Hindlimb muscle (tissue), 1 donor: ENCODE measurements around the gene CPT1B. TPM values are rescaled to one million over a fixed set of nuclear protein-coding genes. Genes with fewer than 3 reads are reported as not detected.
"Not testable (repeated sequence)": the region's sequence is repeated elsewhere in the genome, so short reads cannot be mapped to it uniquely, and the experiment has no call there.

ENCODE experiments used
- DNase-seq: peaks from one replicate; pipeline ENCODE4 v3.0.0-alpha.2; 2013
- polyA plus RNA-seq: library from polyadenylated mRNA; unstranded; fragments of 120-200 nt; gene quantifications from one replicate; pipeline ENCODE4 v1.2.1, GENCODE V29; 2013; ENCODE audit not compliant: insufficient read length

CPT1B gene
- 52.6 TPM for polyA plus RNA-seq

- DNase-seq: no peak
Measured at GRCh38 chr22:50577987-50578775, at the start of gene CPT1B. Gene CPT1B, minus strand, starts transcription at chr22:50578427. Its CDS starts 512 bp downstream, at chr22:50577915.

GRCh38 chr22:50626850-50627641, 48.8 kb upstream of the CPT1B start:
- no peak for DNase-seq

GRCh38 chr22:50626314-50626849, 48.2 kb upstream of the CPT1B start:
- no peak for DNase-seq

- DNase-seq: no peak
Measured at GRCh38 chr22:50625568-50626313, 47.5 kb upstream of the CPT1B start.

GRCh38 chr22:50625131-50625567, 46.9 kb upstream of the CPT1B start:
- DNase-seq: no peak

GRCh38 chr22:50624347-50625130, 46.3 kb upstream of the CPT1B start:
- no peak for DNase-seq

- DNase-seq: no peak
Measured at GRCh38 chr22:50622723-50623327, 44.6 kb upstream of the CPT1B start.

- no peak for DNase-seq
Measured at GRCh38 chr22:50621948-50622722, 43.9 kb upstream of the CPT1B start.

GRCh38 chr22:50621356-50621880, 43.2 kb upstream of the CPT1B start:
- DNase-seq: no peak

- no peak for DNase-seq
Measured at GRCh38 chr22:50620593-50621355, 42.5 kb upstream of the CPT1B start.

GRCh38 chr22:50614296-50614695, 36.1 kb upstream of the CPT1B start:
- not testable (repeated sequence) for DNase-seq

GRCh38 chr22:50613291-50613981, 35.2 kb upstream of the CPT1B start:
- DNase-seq: no peak

- no peak for DNase-seq
Measured at GRCh38 chr22:50612528-50613221, 34.4 kb upstream of the CPT1B start.

GRCh38 chr22:50612168-50612527, 33.9 kb upstream of the CPT1B start:
- no peak for DNase-seq

GRCh38 chr22:50611341-50612060, 33.3 kb upstream of the CPT1B start:
- no peak for DNase-seq

- DNase-seq: no peak
Measured at GRCh38 chr22:50610581-50610980, 32.4 kb upstream of the CPT1B start.

- DNase-seq: no peak
Measured at GRCh38 chr22:50610041-50610451, 31.8 kb upstream of the CPT1B start.

- DNase-seq: no peak
Measured at GRCh38 chr22:50609599-50609998, 31.4 kb upstream of the CPT1B start.
